GM23338 (cell line): ENCODE measurements around the gene TMEM255B. TPM values are rescaled to one million over a fixed set of nuclear protein-coding genes. Genes with fewer than 3 reads are reported as not detected.

Experiments used
- CREB1 ChIP-seq: fragments of 250-450 bp; sonication (Bioruptor Pico); IDR thresholded peaks from 2 replicates; pipeline ENCODE4 v1.5.0; 2020; ENCODE audit warnings: low read depth, mild to moderate bottlenecking, moderate library complexity
- JUNB ChIP-seq: IDR thresholded peaks from one replicate; pipeline ENCODE4 v1.6.1; 2016; ENCODE audit warnings: antibody characterized with exemption; ENCODE audit not compliant: unreplicated experiment
- POLR2AphosphoS5 ChIP-seq: IDR thresholded peaks from 2 replicates; pipeline ENCODE4 v1.6.1; 2016; ENCODE audit warnings: antibody characterized with exemption, low read depth
- REST ChIP-seq: IDR thresholded peaks from one replicate; pipeline ENCODE4 v1.6.1; 2018; ENCODE audit warnings: antibody characterized with exemption; ENCODE audit not compliant: unreplicated experiment
- STAT1 ChIP-seq: IDR thresholded peaks from one replicate; pipeline ENCODE4 v1.6.1; 2016; ENCODE audit warnings: antibody characterized with exemption; ENCODE audit not compliant: unreplicated experiment
- ZNF114 ChIP-seq: fragments of 250-450 bp; sonication (Bioruptor Pico); IDR thresholded peaks from 2 replicates; pipeline ENCODE4 v1.5.0; 2020; ENCODE audit warnings: mild to moderate bottlenecking, moderate library complexity
- ZNF331 ChIP-seq: fragments of 250-450 bp; sonication (Bioruptor Pico); IDR thresholded peaks from 2 replicates; pipeline ENCODE4 v1.5.0; 2020; ENCODE audit warnings: low read depth, mild to moderate bottlenecking, moderate library complexity
- polyA plus RNA-seq: library from polyadenylated mRNA; unstranded; fragments of >200 nt; fragmentation: Nextera tagmentation; extraction: Ambion mirVana; gene quantifications from 2 replicates; pipeline ENCODE4 v1.2.1, GENCODE V29; 2016
- total RNA-seq: library from RNA; depleted of rRNA; stranded (reverse); fragments of >200 nt; shearing (Covaris generic); gene quantifications from 2 replicates; pipeline ENCODE4 v1.2.3, GENCODE V29; 2014
- TF ChIP-seq, protein P1 (sequence below): fragments of 250-450 bp; sonication (Bioruptor Pico); IDR thresholded peaks from 2 replicates; pipeline ENCODE4 v1.5.0; 2020; ENCODE audit warnings: mild to moderate bottlenecking, moderate library complexity

Gene TMEM255B
- total and polyA plus RNA-seq, 2 experiments from 2014 or later: 0.69 to 4.4 TPM

DNA sequence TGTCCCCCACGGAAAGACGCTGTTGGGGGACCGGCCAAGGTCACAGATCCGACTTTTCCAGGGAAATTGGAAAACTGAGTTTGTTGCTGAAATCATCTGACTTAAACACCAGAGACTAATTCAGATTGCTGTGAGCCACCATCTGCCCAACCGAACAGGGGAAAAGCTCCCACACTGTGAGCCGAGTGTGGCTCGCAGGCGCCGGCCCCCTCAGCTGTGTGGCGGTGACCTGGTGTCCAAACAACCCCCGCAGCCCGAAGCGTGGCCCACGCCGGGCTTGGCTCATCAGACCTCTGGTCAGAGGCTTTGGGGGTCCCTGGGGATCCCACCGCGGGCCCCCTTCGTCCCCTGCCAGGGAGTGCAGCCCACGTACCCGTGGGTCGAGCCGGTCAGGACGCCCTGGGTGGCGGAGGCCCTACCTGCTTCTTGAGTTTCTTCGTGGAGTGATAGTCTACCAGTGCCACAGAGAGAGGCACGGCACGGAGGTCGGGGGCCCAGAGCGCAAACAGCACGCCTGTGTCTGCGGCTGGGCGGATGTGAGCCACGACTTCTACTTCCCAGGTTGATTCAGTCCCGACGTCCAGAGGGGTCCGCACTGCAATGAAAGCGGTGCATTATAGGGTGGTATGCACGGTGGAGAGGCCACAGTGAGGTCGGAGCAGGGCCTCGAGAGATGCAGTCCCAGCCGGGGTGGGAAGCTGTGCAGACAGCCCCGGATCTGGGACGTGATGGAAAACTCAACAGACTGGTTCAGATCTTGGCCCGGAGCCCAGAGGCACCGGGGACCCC lies 64.1 kb downstream of the TMEM255B start (continued):
- no peak for TF ChIP-seq REST
- TF ChIP-seq STAT1: no peak
- TF ChIP-seq POLR2AphosphoS5: no peak
- TF ChIP-seq CREB1 (CRISPR knock-in tag): no peak
- no peak for TF ChIP-seq ZNF331 (CRISPR knock-in tag)
- no peak for TF ChIP-seq JUNB
- TF ChIP-seq, protein P1, sequence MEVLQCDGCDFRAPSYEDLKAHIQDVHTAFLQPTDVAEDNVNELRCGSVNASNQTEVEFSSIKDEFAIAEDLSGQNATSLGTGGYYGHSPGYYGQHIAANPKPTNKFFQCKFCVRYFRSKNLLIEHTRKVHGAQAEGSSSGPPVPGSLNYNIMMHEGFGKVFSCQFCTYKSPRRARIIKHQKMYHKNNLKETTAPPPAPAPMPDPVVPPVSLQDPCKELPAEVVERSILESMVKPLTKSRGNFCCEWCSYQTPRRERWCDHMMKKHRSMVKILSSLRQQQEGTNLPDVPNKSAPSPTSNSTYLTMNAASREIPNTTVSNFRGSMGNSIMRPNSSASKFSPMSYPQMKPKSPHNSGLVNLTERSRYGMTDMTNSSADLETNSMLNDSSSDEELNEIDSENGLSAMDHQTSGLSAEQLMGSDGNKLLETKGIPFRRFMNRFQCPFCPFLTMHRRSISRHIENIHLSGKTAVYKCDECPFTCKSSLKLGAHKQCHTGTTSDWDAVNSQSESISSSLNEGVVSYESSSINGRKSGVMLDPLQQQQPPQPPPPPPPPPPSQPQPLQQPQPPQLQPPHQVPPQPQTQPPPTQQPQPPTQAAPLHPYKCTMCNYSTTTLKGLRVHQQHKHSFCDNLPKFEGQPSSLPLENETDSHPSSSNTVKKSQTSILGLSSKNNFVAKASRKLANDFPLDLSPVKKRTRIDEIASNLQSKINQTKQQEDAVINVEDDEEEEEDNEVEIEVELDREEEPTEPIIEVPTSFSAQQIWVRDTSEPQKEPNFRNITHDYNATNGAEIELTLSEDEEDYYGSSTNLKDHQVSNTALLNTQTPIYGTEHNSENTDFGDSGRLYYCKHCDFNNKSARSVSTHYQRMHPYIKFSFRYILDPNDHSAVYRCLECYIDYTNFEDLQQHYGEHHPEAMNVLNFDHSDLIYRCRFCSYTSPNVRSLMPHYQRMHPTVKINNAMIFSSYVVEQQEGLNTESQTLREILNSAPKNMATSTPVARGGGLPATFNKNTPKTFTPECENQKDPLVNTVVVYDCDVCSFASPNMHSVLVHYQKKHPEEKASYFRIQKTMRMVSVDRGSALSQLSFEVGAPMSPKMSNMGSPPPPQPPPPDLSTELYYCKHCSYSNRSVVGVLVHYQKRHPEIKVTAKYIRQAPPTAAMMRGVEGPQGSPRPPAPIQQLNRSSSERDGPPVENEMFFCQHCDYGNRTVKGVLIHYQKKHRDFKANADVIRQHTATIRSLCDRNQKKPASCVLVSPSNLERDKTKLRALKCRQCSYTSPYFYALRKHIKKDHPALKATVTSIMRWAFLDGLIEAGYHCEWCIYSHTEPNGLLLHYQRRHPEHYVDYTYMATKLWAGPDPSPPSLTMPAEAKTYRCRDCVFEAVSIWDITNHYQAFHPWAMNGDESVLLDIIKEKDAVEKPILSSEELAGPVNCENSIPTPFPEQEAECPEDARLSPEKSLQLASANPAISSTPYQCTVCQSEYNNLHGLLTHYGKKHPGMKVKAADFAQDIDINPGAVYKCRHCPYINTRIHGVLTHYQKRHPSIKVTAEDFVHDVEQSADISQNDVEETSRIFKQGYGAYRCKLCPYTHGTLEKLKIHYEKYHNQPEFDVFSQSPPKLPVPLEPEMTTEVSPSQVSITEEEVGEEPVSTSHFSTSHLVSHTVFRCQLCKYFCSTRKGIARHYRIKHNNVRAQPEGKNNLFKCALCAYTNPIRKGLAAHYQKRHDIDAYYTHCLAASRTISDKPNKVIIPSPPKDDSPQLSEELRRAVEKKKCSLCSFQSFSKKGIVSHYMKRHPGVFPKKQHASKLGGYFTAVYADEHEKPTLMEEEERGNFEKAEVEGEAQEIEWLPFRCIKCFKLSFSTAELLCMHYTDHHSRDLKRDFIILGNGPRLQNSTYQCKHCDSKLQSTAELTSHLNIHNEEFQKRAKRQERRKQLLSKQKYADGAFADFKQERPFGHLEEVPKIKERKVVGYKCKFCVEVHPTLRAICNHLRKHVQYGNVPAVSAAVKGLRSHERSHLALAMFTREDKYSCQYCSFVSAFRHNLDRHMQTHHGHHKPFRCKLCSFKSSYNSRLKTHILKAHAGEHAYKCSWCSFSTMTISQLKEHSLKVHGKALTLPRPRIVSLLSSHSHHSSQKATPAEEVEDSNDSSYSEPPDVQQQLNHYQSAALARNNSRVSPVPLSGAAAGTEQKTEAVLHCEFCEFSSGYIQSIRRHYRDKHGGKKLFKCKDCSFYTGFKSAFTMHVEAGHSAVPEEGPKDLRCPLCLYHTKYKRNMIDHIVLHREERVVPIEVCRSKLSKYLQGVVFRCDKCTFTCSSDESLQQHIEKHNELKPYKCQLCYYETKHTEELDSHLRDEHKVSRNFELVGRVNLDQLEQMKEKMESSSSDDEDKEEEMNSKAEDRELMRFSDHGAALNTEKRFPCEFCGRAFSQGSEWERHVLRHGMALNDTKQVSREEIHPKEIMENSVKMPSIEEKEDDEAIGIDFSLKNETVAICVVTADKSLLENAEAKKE (CRISPR knock-in tag): no peak
- no peak for TF ChIP-seq ZNF114
